22Rv1 (cell line): ENCODE measurements around the gene PCARE.
"Not testable (repeated sequence)": the region's sequence is repeated elsewhere in the genome, so short reads cannot be mapped to it uniquely, and the experiment has no call there.

Experiments
- H3K27ac ChIP-seq: fragments of 450-650 bp; 2 replicates; pipeline ENCODE4 v1.5.1; 2017
- CTCF ChIP-seq: fragments of 450-650 bp; IDR thresholded peaks from 2 replicates; pipeline ENCODE4 v1.5.1; 2017; ENCODE audit warnings: mild to moderate bottlenecking
- ZFX ChIP-seq: fragments of 450-650 bp; IDR thresholded peaks from 2 replicates; pipeline ENCODE4 v1.6.1; 2017; ENCODE audit warnings: antibody characterized with exemption, borderline replicate concordance

PCARE gene

GRCh38 chr2:29108225-29108624, 33.9 kb upstream of the PCARE start:
- H3K27ac ChIP-seq, result no peak overlapping the region

GRCh38 chr2:29107547-29107946, 33.2 kb upstream of the PCARE start:
- H3K27ac ChIP-seq, result not testable (repeated sequence)

More at GRCh38 chr2:29108225-29108624, 33.9 kb upstream of the PCARE start:
- TF ChIP-seq ZFX, result no peak
- no peak for TF ChIP-seq CTCF

- TF ChIP-seq CTCF (no peak), ZFX (no peak)
- no peak overlapping the region for H3K27ac ChIP-seq
These were observed 32.7 kb upstream of the PCARE start for GRCh38 chr2:29106980-29107388.

- no peak for TF ChIP-seq CTCF
- no peak for TF ChIP-seq ZFX
- no peak overlapping the region for H3K27ac ChIP-seq
These were observed 31.9 kb upstream of the PCARE start for GRCh38 chr2:29106256-29106655.

GRCh38 chr2:29105375-29105774, 31.1 kb upstream of the PCARE start:
- H3K27ac ChIP-seq, result no peak overlapping the region
- TF ChIP-seq CTCF, result no peak
- no peak for TF ChIP-seq ZFX

- H3K27ac ChIP-seq, result no peak overlapping the region
- no peak for TF ChIP-seq ZFX
- TF ChIP-seq CTCF, result no peak
These were observed 30.4 kb upstream of the PCARE start for GRCh38 chr2:29104688-29105087.

GRCh38 chr2:29100564-29100963, 26.2 kb upstream of the PCARE start:
- TF ChIP-seq ZFX (no peak), CTCF (no peak)
- no peak overlapping the region for H3K27ac ChIP-seq

- no peak overlapping the region for H3K27ac ChIP-seq
- no peak for TF ChIP-seq CTCF
- TF ChIP-seq ZFX, result no peak
These were observed 23.2 kb upstream of the PCARE start for GRCh38 chr2:29097569-29097968.
